AG04449 (cell line): ENCODE measurements around the gene LYVE1.
A peak's percentile ranks its signal among the peaks of the same experiment; 100 is the strongest.

ENCODE experiments used
- CTCF ChIA-PET: fragments of 350-600 bp; formaldehyde crosslinking; extraction: SDS; loops from one replicate; lab custom pipeline; 2021; ENCODE audit warnings: antibody characterized with exemption; lab: Yijun Ruan, JAX
- POLR2A ChIA-PET: fragments of 400-600, 350-600 bp; formaldehyde crosslinking; extraction: SDS; loops from one replicate; lab custom pipeline; 2020; ENCODE audit warnings: antibody characterized with exemption, inconsistent platforms; lab: Yijun Ruan, JAX
- DNase-seq: peaks from one replicate; pipeline ENCODE4 v3.0.0-alpha.2; 2010; ENCODE audit warnings: low read depth, low spot score
- H3K4me3 ChIP-seq: 2 replicates; pipeline ENCODE4 v1.5.1; 2011; ENCODE audit warnings: low read depth, mild to moderate bottlenecking, control low read depth, low read length
- TF ChIP-seq, protein P1 (sequence below): IDR thresholded peaks from one replicate; pipeline ENCODE4 v1.5.1; 2011; ENCODE audit warnings: mild to moderate bottlenecking, moderate library complexity, low read length, control low read depth, inconsistent platforms; ENCODE audit not compliant: insufficient read depth; ENCODE audit errors: missing control alignments

The LYVE1 gene

DNA sequence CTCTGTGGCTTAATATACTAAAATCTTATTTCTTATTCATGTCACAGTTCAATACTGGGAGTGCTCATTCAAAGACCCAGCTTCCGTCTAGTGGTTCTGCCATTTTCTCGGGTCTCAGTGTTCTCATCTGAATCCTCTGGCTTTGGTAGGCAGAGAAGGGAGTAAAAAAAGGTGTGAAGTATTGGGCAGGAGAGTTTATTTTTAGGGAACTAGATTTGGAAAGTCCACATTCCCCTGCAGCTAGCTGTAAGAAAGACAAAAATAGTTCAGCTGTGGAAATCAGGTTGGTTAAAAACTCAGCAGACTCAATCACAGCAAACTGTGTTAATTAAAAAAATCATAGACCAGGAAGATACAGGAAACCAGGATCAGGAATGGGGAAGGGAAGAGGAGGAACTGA lies 4.1 kb upstream of the LYVE1 start:
- TF ChIP-seq, protein P1, sequence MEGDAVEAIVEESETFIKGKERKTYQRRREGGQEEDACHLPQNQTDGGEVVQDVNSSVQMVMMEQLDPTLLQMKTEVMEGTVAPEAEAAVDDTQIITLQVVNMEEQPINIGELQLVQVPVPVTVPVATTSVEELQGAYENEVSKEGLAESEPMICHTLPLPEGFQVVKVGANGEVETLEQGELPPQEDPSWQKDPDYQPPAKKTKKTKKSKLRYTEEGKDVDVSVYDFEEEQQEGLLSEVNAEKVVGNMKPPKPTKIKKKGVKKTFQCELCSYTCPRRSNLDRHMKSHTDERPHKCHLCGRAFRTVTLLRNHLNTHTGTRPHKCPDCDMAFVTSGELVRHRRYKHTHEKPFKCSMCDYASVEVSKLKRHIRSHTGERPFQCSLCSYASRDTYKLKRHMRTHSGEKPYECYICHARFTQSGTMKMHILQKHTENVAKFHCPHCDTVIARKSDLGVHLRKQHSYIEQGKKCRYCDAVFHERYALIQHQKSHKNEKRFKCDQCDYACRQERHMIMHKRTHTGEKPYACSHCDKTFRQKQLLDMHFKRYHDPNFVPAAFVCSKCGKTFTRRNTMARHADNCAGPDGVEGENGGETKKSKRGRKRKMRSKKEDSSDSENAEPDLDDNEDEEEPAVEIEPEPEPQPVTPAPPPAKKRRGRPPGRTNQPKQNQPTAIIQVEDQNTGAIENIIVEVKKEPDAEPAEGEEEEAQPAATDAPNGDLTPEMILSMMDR = no peak
- no peak for DNase-seq
- H3K4me3 ChIP-seq = no peak overlapping the region
- ChIA-PET CTCF (interaction anchor here (2.5 kb wide), 1 partner anchor 31 kb away, joined by 10 read pairs; the partner anchor contains the start of gene RNF141), POLR2A (no interaction called here)

DNA sequence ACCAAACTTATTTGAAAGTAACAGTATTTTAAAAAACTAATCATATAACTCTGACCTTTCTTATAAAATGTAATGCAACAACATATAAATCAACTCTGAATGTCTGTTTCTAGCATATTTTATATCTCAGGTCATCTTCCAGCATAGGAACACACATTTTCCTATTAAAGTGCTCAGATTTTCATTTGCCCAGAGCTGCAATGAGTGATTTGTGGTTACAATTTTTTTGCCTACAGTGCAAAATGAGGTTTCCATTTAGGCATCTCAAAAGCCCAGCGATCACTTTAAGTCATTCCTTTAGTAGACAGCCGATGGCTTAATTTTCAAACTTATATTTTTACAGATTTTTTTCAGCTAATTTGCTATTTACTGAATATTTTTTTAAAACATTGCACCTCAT lies 1.0 kb downstream of the LYVE1 start:
- no peak for DNase-seq
- no peak overlapping the region for H3K4me3 ChIP-seq
- ChIA-PET CTCF (interaction anchor here (0.7 to 4.1 kb wide), 2 partner anchors 9 to 26 kb away, joined by 3 to 22 read pairs; no protein-coding TSS in a partner anchor), POLR2A (no interaction called here)
- TF ChIP-seq, protein P1 = no peak

DNA sequence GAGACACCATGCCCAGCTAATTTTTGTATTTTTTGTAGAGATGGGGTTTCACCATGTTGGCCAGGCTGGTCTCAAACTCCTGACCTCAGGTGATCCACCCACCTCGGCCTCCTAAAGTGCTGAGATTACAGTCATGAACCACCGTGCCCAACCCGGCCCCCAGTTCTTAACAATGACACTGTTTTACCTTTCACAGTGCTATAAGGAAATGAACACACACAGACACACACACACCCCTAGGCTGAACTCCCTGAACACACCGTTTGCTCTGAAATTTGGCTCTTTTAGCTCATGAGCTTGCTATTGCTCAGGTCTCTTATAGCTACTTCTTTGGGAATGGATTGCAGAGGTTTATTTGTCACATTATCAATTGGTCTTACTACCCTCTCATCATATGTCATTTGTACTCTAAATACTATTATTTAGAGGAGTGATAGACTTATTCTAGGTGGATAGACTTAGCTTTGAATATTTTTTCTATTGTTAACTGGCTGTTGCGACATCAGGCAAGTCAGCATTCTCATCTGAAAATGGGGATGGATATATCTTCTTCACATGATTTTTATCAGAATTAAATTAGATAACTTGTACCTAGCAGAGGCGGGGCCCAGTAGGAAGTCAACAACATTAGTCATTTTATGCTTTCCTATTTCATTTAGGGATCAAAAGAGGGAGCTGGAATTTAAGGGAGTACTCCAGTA lies 2.1 kb downstream of the LYVE1 start:
- DNase-seq = no peak
- H3K4me3 ChIP-seq = no peak overlapping the region
- TF ChIP-seq, protein P1 = no peak
- ChIA-PET POLR2A (no interaction called here), CTCF (interaction anchor here (0.7 to 4.1 kb wide), 3 partner anchors 10 to 18 kb away, joined by 3 to 22 read pairs (median 3); no protein-coding TSS in a partner anchor)

DNA sequence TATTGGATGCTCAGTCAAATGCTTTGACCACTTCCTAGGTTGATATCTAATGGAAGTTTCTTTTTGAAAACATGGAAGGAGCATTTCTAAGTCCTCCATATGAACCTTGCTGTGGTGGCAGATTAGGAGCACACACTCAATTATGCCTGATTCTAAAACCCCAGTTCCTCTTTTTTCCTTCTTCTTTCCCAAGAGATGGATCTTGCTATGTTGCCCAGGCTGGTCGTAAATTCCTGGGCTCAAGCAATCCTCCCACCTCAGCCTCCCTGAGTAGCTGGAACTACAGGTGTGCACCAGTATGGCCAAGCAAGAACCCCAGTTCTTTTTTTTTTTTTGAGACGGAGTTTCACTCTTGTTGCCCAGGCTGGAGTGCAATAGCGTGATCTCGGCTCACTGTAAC lies 3.0 kb downstream of the LYVE1 start:
- CTCF ChIA-PET = interaction anchor here (0.7 to 4.1 kb wide), 10 partner anchors 8 to 160 kb away, joined by 3 to 22 read pairs (median 6); partner anchors contain the start of gene RNF141
- TF ChIP-seq, protein P1 = no peak
- no peak overlapping the region for H3K4me3 ChIP-seq
- no peak for DNase-seq
- POLR2A ChIA-PET = no interaction called here

DNA sequence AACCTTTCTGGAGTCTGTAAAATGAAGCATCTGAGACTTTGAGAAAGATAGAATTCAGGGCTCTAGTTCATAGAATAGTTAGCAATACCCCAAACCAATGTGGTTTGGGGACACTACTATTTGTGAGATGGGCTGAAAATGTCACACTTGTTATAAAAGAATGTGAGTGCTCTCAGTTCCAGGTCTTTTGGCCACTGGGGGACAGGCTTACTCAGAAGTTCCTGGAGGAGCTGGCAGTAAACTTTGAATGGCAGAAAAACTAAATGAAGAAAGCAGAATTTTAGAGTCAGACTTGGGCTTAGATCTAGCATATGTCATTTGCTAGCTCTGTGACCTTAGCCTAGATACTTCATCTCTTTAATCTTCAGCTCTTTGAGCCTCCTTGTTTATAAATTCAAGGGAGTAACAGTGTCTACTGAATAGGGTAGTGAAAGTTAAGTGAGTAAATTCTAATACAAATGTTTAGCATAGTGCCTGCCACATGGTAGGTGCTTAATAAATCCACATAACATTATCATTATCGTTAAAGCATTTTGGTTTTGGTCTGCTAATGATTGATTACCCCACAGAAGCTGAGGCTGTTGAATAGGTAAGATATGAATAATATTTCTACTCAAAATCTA lies 3.7 kb downstream of the LYVE1 start:
- no peak for DNase-seq
- H3K4me3 ChIP-seq = no peak overlapping the region
- POLR2A ChIA-PET = no interaction called here
- TF ChIP-seq, protein P1 = peak; percentile 32
- CTCF ChIA-PET = interaction anchor here (0.7 to 4.1 kb wide), 13 partner anchors 9 to 172 kb away, joined by 3 to 22 read pairs (median 5); partner anchors contain the start of gene RNF141

DNA sequence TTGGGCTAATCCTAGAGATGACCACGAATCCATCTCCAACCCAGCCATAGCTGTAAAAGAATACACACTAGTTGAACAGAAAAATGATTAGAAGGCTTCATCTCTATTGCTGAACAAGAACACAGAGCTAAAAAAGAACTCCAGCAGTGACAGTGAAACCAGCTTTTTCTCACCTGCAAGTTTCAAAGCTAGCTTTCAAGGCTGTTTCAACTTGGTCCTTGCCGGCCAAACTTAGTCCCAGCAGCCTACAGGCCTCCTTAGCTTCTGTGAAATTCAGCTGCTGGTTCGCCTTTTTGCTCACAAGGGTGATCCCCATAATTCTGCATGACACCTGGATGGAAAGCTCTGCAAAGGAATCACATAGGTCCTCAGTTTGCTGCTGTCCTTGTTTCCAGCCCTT lies 4.4 kb downstream of the LYVE1 start:
- ChIA-PET CTCF (interaction anchor here (0.9 to 4.1 kb wide), 10 partner anchors 8 to 173 kb away, joined by 3 to 22 read pairs (median 6); partner anchors contain the start of gene RNF141), POLR2A (no interaction called here)
- DNase-seq = no peak
- TF ChIP-seq, protein P1 = no peak
- no peak overlapping the region for H3K4me3 ChIP-seq
